Peyer's patch (tissue), 4 donors: ENCODE measurements around the gene MAPK1.

Source experiments
- POLR2A ChIP-seq, 2 donors: fragments of 450-650 bp; IDR thresholded peaks; one replicate each; pipeline ENCODE4 v1.5.1; 2017; ENCODE audit warnings: antibody characterized with exemption in 2 of 2, mild to moderate bottlenecking in 2 of 2, moderate library complexity in 2 of 2
- TF ChIP-seq, protein P1 (sequence below), 6 experiments: fragments of 450-650 bp in 4 of 6; fragments of 200-600 bp in 2 of 6; sonication (generic) in 1 of 6; IDR thresholded peaks; one replicate each; pipeline ENCODE4 v1.5.1; 2017 to 2019; ENCODE audit warnings: antibody characterized with exemption in 6 of 6, mild to moderate bottlenecking in 3 of 6, moderate library complexity in 1 of 6

- TF ChIP-seq, protein P1, sequence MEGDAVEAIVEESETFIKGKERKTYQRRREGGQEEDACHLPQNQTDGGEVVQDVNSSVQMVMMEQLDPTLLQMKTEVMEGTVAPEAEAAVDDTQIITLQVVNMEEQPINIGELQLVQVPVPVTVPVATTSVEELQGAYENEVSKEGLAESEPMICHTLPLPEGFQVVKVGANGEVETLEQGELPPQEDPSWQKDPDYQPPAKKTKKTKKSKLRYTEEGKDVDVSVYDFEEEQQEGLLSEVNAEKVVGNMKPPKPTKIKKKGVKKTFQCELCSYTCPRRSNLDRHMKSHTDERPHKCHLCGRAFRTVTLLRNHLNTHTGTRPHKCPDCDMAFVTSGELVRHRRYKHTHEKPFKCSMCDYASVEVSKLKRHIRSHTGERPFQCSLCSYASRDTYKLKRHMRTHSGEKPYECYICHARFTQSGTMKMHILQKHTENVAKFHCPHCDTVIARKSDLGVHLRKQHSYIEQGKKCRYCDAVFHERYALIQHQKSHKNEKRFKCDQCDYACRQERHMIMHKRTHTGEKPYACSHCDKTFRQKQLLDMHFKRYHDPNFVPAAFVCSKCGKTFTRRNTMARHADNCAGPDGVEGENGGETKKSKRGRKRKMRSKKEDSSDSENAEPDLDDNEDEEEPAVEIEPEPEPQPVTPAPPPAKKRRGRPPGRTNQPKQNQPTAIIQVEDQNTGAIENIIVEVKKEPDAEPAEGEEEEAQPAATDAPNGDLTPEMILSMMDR (IDR thresholded peaks at IDR 0.05): no peak
- no peak for TF ChIP-seq POLR2A (IDR thresholded peaks at IDR 0.05)
Observed at GRCh38 chr22:21771631-21771976, 95.8 kb downstream of the MAPK1 start.
